Breast epithelium (tissue), 4 donors: Measurements from ENCODE around the gene PPP1R27. TPM values are rescaled to one million over a fixed set of nuclear protein-coding genes. Genes with fewer than 3 reads are reported as not detected.
A peak's percentile ranks its signal among the peaks of the same experiment; 100 is the strongest.

Experiments
- DNase-seq, 2 donors: peaks; one replicate each; pipeline ENCODE4 v3.0.0-alpha.2; 2019; ENCODE audit warnings: low spot score in 2 of 2
- H3K27ac ChIP-seq, 2 donors: fragments of 200-600 bp; sonication (generic) in 1 of 2; one replicate each; pipeline ENCODE4 v1.5.1; 2016 to 2019; ENCODE audit warnings: mild to moderate bottlenecking in 1 of 2
- H3K27me3 ChIP-seq, 2 donors: fragments of 200-600 bp; sonication (generic) in 1 of 2; one replicate each; pipeline versions ENCODE4 v1.5.1 to v1.6.0; 2017 to 2019; ENCODE audit warnings: control low read depth in 1 of 2, mild to moderate bottlenecking in 1 of 2
- H3K36me3 ChIP-seq: fragments of 200-600 bp; one replicate; pipeline ENCODE4 v1.5.1; 2019
- H3K4me1 ChIP-seq, 2 donors: fragments of 200-600 bp; sonication (generic); one replicate each; pipeline ENCODE4 v1.5.1; 2016 to 2019; ENCODE audit warnings: control low read depth in 1 of 2
- H3K4me3 ChIP-seq, 3 donors: fragments of 200-600 bp; sonication (generic); 1 replicate in 2 of 3; 2 replicates in 1 of 3; pipeline ENCODE4 v1.5.1; 2016 to 2019; ENCODE audit warnings: mild to moderate bottlenecking in 3 of 3, moderate library complexity in 2 of 3
- H3K9me3 ChIP-seq, 2 donors: fragments of 200-600 bp; sonication (generic) in 1 of 2; one replicate each; pipeline ENCODE4 v1.5.1; 2016 to 2019; ENCODE audit warnings: control low read depth in 1 of 2
- POLR2A ChIP-seq: fragments of 450-650 bp; IDR thresholded peaks from one replicate; pipeline ENCODE4 v1.6.1; 2016; ENCODE audit warnings: antibody characterized with exemption, mild to moderate bottlenecking, moderate library complexity
- POLR2AphosphoS5 ChIP-seq, 3 donors: sonication (generic); formaldehyde crosslinking; IDR thresholded peaks; one replicate each; pipeline ENCODE4 v1.6.1; 2017; ENCODE audit warnings: antibody characterized with exemption in 3 of 3
- intact Hi-C: fragments of 100-400 bp; cut with DNase I; formaldehyde crosslinking; loops from one replicate; pipeline ENCODE4 v1.15.1; 2023; ENCODE audit warnings: low total_unique reads
- total RNA-seq, 3 donors: library from RNA; depleted of rRNA; stranded (reverse); fragments of >200 nt; gene quantifications; one replicate each; pipeline ENCODE4 v1.1.0, GENCODE V29; 2016
- TF ChIP-seq, protein P1 (sequence below), 3 donors: fragments of 450-650 bp; IDR thresholded peaks; one replicate each; pipeline ENCODE4 v1.5.1; 2016 to 2017; ENCODE audit warnings: antibody characterized with exemption in 3 of 3, mild to moderate bottlenecking in 3 of 3, moderate library complexity in 3 of 3

PPP1R27 gene
- total RNA-seq, 3 donors from 2014 or later, result not detected

DNA sequence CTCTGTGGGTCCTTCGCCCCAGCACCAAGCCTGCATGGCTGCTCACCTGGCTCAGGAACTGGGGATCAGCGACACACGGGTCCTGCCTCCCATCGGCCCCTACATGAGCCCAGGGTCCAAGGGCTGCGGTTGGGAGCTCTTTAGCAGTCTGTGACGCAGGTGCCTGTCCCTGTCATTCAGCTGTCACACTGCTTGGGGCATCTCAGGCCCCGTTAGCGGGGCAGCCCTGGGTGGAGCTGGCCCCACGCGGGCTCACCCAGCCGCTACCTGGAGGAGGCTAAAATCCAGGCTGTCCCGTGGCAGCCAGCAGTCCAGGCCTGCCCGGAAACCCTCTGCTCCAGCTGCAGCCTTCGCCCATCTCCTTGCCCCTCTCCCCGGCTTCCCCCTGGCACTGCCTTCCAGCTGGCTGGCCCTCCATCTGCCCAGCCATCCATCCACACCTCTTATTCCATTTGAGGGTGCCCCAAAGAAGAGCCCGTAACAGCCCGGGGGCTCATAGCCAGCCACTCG, 27.6 kb downstream of the PPP1R27 start:
- Histone ChIP-seq H3K27me3 (peaks cover 12 to 91% of the 10 kb centered on the region in 2 donors), H3K4me1 (peaks cover 6 to 12% of the 10 kb centered on the region in 2 donors), H3K36me3 (no peaks in the 10 kb centered on the region), H3K9me3 (no peaks in the 10 kb centered on the region), H3K4me3 (no peak overlapping the region), H3K27ac (no peak overlapping the region)
- no peak for DNase-seq
- intact Hi-C loops, result no loop called here
- TF ChIP-seq, protein P1, sequence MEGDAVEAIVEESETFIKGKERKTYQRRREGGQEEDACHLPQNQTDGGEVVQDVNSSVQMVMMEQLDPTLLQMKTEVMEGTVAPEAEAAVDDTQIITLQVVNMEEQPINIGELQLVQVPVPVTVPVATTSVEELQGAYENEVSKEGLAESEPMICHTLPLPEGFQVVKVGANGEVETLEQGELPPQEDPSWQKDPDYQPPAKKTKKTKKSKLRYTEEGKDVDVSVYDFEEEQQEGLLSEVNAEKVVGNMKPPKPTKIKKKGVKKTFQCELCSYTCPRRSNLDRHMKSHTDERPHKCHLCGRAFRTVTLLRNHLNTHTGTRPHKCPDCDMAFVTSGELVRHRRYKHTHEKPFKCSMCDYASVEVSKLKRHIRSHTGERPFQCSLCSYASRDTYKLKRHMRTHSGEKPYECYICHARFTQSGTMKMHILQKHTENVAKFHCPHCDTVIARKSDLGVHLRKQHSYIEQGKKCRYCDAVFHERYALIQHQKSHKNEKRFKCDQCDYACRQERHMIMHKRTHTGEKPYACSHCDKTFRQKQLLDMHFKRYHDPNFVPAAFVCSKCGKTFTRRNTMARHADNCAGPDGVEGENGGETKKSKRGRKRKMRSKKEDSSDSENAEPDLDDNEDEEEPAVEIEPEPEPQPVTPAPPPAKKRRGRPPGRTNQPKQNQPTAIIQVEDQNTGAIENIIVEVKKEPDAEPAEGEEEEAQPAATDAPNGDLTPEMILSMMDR (IDR thresholded peaks at IDR 0.05), result no peak
- TF ChIP-seq POLR2AphosphoS5 (IDR thresholded peaks at IDR 0.05), result no peak
- TF ChIP-seq POLR2A, result no peak

DNA sequence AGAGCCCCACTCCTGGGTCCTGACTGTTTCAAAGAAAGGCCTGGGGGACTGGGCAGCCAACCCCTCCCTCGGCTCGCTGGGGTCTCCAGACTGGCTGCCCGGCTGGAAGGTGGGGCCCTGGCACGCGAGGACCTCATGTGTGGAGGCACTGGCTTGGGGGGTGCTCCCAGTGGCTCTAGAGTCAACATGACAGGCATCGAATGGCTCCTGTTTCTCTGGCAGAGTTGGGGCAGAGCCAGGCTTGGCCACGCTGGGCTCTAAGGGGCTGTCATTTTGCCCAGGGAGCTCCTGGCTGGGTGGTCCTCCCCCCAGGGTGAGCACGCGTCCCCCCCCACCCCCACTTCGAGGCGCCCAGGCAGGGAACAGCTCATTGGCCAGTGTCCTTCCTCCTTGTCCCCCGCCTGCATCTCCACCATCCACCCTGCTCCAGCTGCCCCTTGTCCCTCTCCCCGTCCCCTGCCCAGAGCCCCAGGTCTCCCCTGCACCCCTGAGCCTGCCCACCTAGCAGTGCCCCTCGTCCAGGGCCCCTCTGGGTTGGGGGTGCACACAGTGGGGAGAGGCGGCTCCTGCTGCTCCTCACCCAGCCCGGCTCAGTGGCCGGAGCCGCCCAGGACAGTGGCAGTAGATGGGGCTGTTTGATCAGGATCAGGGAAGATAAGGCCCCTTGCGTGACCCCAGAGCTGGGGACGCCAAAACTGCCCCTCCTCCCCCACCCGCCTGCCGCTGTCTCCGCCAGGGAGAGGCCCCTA, 28.2 kb downstream of the PPP1R27 start:
- intact Hi-C loops, result no loop called here
- H3K27me3 ChIP-seq, result peaks cover 12 to 91% of the 10 kb centered on the region in 2 donors

DNA sequence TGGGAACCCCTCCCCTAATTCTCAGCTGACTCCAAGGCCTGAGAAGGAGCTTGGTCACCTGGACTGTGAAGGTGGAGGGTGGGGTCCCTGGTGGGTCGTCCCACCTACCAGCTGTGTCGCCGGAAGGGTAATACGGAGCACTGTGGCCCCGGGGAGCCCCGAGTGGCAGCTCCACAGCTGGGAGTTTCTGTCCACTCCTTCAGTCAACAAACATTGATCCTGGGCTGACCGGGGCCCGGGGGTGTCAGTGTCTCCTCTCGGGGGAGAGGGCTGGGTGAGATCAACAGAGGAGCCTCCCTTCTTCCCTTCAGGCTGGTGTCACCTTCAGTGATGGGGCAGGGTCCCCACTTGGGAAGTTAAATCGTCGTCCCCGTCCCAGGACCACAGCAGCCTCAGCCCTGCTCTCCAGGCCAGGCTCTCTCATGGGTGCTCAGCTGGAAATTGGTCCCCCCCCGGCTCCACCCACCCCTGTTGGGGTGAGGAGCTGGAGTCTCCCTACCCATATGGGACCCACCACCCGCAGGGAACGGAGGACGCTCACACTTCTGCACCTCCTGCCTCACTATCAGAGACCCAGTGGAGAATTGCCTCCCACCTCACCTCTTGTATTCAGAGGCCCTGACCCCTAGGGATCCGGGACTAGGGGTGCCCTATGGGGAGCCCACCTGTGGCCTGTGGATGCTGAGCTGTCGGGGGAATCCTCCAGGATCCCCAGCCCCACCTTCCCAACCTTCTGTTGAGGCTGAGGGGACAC, 29.0 kb downstream of the PPP1R27 start:
- H3K4me1 ChIP-seq, result peaks cover 6 to 12% of the 10 kb centered on the region in 2 donors
- intact Hi-C loops, result no loop called here
- H3K27ac ChIP-seq, result no peak overlapping the region
- H3K27me3 ChIP-seq, result peaks cover 12 to 91% of the 10 kb centered on the region in 2 donors
- no peaks in the 10 kb centered on the region for H3K9me3 ChIP-seq
- no peak overlapping the region for H3K4me3 ChIP-seq
- no peak for DNase-seq
- TF ChIP-seq, protein P1 (IDR thresholded peaks at IDR 0.05), result no peak
- TF ChIP-seq POLR2A (no peak), POLR2AphosphoS5 (IDR thresholded peaks at IDR 0.05) (no peak)
- no peaks in the 10 kb centered on the region for H3K36me3 ChIP-seq

More for the DNA sequence above, 28.2 kb downstream of the PPP1R27 start:
- Histone ChIP-seq H3K9me3 (no peaks in the 10 kb centered on the region), H3K36me3 (no peaks in the 10 kb centered on the region), H3K4me3 (no peak overlapping the region), H3K4me1 (peaks cover 6 to 12% of the 10 kb centered on the region in 2 donors), H3K27ac (no peak overlapping the region)
- TF ChIP-seq POLR2AphosphoS5 (IDR thresholded peaks at IDR 0.05), result no peak
- TF ChIP-seq, protein P1 (IDR thresholded peaks at IDR 0.05), result no peak
- no peak for TF ChIP-seq POLR2A
- no peak for DNase-seq

DNA sequence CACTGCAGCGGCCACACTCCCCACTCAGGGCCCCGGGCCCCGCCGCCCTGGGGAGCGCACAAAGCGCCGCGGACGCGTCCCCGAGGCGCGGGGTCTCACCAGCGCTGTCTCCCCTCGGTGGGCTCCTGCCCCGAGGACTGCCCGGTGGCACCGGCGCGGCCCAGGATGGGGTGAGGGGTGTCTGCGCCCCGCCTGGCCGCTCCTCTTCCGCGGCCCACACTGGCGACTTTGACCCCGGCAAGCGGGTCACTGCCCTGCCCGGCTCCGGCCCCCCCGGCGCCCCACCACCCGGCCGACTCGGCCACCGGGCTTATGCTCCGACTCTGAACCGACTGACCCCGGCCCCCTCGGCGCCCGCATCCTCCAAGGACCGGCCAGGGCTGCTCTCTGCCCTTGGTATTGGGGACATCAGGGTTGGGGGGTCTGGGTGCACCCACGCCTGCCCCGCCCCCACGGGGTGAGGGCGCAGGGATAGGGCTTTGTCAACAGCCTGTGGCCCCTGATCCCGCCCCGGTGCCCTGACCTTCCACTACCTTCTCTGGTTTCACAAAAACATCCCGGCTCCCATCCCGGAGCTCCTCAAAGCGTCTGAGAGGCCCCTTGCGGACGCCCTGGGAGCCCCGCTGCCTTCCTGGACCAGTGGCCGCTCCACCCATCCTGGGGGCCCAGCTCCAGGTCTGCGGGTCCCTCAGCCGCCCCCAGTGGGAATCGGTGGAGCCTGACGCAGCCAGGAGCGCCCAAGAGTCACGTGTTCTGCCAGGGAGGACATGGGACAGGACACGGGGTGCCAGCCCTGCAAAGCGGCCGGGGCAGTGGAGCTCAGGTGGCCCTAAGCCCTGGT, 30.1 kb downstream of the PPP1R27 start:
- H3K36me3 ChIP-seq, result no peaks in the 10 kb centered on the region
- DNase-seq, result no peak
- H3K4me1 ChIP-seq, result peaks cover 6 to 12% of the 10 kb centered on the region in 2 donors
- no peaks in the 10 kb centered on the region for H3K9me3 ChIP-seq
- no peak overlapping the region for H3K27ac ChIP-seq
- H3K4me3 ChIP-seq, result peak overlapping the region in 2 of 3 donors; percentile 30 to 61
- no peak for TF ChIP-seq POLR2AphosphoS5 (IDR thresholded peaks at IDR 0.05)
- TF ChIP-seq, protein P1 (IDR thresholded peaks at IDR 0.05), result no peak
- no peak for TF ChIP-seq POLR2A
- peaks cover 12 to 86% of the 10 kb centered on the region in 2 donors for H3K27me3 ChIP-seq
- intact Hi-C loops, result no loop called here
